HEK293T (cell line): ENCODE measurements around the gene MCF2L.

ENCODE experiments used
- CTCF ChIA-PET: fragments of 350-600 bp; formaldehyde crosslinking; extraction: SDS; loops from one replicate; lab custom pipeline; 2021; ENCODE audit warnings: antibody characterized with exemption, inconsistent platforms; lab: Yijun Ruan, JAX
- POLR2A ChIA-PET: fragments of 350-600 bp; formaldehyde crosslinking; extraction: SDS; loops from one replicate; lab custom pipeline; 2020; ENCODE audit warnings: antibody characterized with exemption, inconsistent platforms; lab: Yijun Ruan, JAX
- DNase-seq: peaks from one replicate; pipeline ENCODE4 v3.0.0; 2012; ENCODE audit warnings: mixed read lengths; ENCODE audit errors: extremely low spot score
- ARNT ChIP-seq: fragments of 450-650 bp; IDR thresholded peaks from 2 replicates; pipeline ENCODE4 v1.6.1; 2017; ENCODE audit warnings: mild to moderate bottlenecking
- BHLHE40 ChIP-seq: fragments of 450-650 bp; IDR thresholded peaks from 2 replicates; pipeline ENCODE4 v1.6.1; 2016; ENCODE audit warnings: mild to moderate bottlenecking, moderate library complexity, borderline replicate concordance
- CTBP1 ChIP-seq: fragments of 450-650 bp; IDR thresholded peaks from 2 replicates; pipeline ENCODE4 v1.6.1; 2016; ENCODE audit warnings: borderline replicate concordance
- ELF4 ChIP-seq: fragments of 450-650 bp; IDR thresholded peaks from 2 replicates; pipeline ENCODE4 v1.6.1; 2017; ENCODE audit warnings: antibody characterized with exemption
- FOXA1 ChIP-seq: fragments of 450-650 bp; IDR thresholded peaks from 2 replicates; pipeline ENCODE4 v1.6.1; 2016; ENCODE audit warnings: mild to moderate bottlenecking
- FOXK2 ChIP-seq: fragments of 450-650 bp; IDR thresholded peaks from 2 replicates; pipeline ENCODE4 v1.6.1; 2016; ENCODE audit warnings: mild to moderate bottlenecking
- FOXM1 ChIP-seq: fragments of 450-650 bp; IDR thresholded peaks from 2 replicates; pipeline ENCODE4 v1.6.1; 2017; ENCODE audit warnings: mild to moderate bottlenecking, borderline replicate concordance
- HDGF ChIP-seq: fragments of 450-650 bp; IDR thresholded peaks from 2 replicates; pipeline ENCODE4 v1.6.1; 2017; ENCODE audit warnings: antibody characterized with exemption, borderline replicate concordance
- L3MBTL2 ChIP-seq: fragments of 450-650 bp; conservative IDR thresholded peaks from 2 replicates; pipeline ENCODE4 v1.6.1; 2016; ENCODE audit warnings: mild to moderate bottlenecking
- LEF1 ChIP-seq: fragments of 450-650 bp; IDR thresholded peaks from 2 replicates; pipeline ENCODE4 v1.6.1; 2017; ENCODE audit warnings: mild to moderate bottlenecking, borderline replicate concordance
- NFRKB ChIP-seq: fragments of 450-650 bp; IDR thresholded peaks from 2 replicates; pipeline ENCODE4 v1.6.1; 2016; ENCODE audit warnings: mild to moderate bottlenecking, moderate library complexity
- PKNOX1 ChIP-seq: fragments of 450-650 bp; IDR thresholded peaks from 2 replicates; pipeline ENCODE4 v1.6.1; 2016
- SP1 ChIP-seq: fragments of 450-650 bp; IDR thresholded peaks from 2 replicates; pipeline ENCODE4 v1.6.1; 2017
- SUZ12 ChIP-seq: fragments of 450-650 bp; IDR thresholded peaks from 2 replicates; pipeline ENCODE4 v1.6.1; 2016; ENCODE audit warnings: mild to moderate bottlenecking
- TARDBP ChIP-seq: fragments of 450-650 bp; IDR thresholded peaks from 2 replicates; pipeline ENCODE4 v1.6.1; 2016
- ZNF384 ChIP-seq: fragments of 450-650 bp; IDR thresholded peaks from 2 replicates; pipeline ENCODE4 v1.6.1; 2016

Gene MCF2L

GRCh38 chr13:113094410-113094800, 125.4 kb downstream of the MCF2L start:
- CTCF ChIA-PET, result no interaction called here
- TF ChIP-seq L3MBTL2 (no peak), CTBP1 (no peak), LEF1 (no peak), SUZ12 (no peak), TARDBP (no peak), FOXM1 (no peak), FOXA1 (no peak), ARNT (no peak), PKNOX1 (no peak), ELF4 (no peak), ZNF384 (no peak), SP1 (no peak)
- POLR2A ChIA-PET, result no interaction called here
- DNase-seq, result no peak

- CTCF ChIA-PET, result no interaction called here
- DNase-seq, result no peak
- POLR2A ChIA-PET, result no interaction called here
- TF ChIP-seq SP1 (no peak), PKNOX1 (no peak), ELF4 (no peak), FOXA1 (no peak), ARNT (no peak), BHLHE40 (no peak)
Observed at GRCh38 chr13:113095146-113096051, 126.4 kb downstream of the MCF2L start.

- ChIA-PET POLR2A (no interaction called here), CTCF (no interaction called here)
- no peak for TF ChIP-seq TARDBP
- TF ChIP-seq ELF4, result no peak
- no peak for TF ChIP-seq CTBP1
- TF ChIP-seq ZNF384, result no peak
- no peak for TF ChIP-seq SP1
- no peak for DNase-seq
Observed at GRCh38 chr13:113096052-113096744, 127.2 kb downstream of the MCF2L start.

GRCh38 chr13:113096745-113097305, 127.8 kb downstream of the MCF2L start:
- POLR2A ChIA-PET, result no interaction called here
- CTCF ChIA-PET, result no interaction called here
- no peak for TF ChIP-seq SUZ12
- TF ChIP-seq FOXA1, result no peak
- TF ChIP-seq L3MBTL2, result no peak
- no peak for TF ChIP-seq PKNOX1
- TF ChIP-seq ELF4, result no peak
- TF ChIP-seq ARNT, result no peak
- no peak for TF ChIP-seq BHLHE40
- TF ChIP-seq HDGF, result no peak
- no peak for TF ChIP-seq NFRKB
- TF ChIP-seq LEF1, result no peak
- no peak for TF ChIP-seq CTBP1
- TF ChIP-seq TARDBP, result no peak
- no peak for TF ChIP-seq FOXK2
- TF ChIP-seq ZNF384, result no peak
- no peak for TF ChIP-seq SP1
- TF ChIP-seq FOXM1, result no peak
- no peak for DNase-seq

GRCh38 chr13:113097651-113098050, 128.6 kb downstream of the MCF2L start:
- CTCF ChIA-PET, result interaction anchor here (1.0 kb wide), 1 partner anchor 155 kb away, joined by 5 read pairs; no protein-coding TSS in a partner anchor
- POLR2A ChIA-PET, result no interaction called here
- no peak for TF ChIP-seq L3MBTL2
- TF ChIP-seq ARNT, result no peak
- TF ChIP-seq CTBP1, result no peak
- TF ChIP-seq FOXK2, result no peak
- TF ChIP-seq HDGF, result no peak
- TF ChIP-seq TARDBP, result no peak
- no peak for TF ChIP-seq ZNF384
- no peak for TF ChIP-seq SUZ12
- TF ChIP-seq FOXA1, result no peak
- no peak for TF ChIP-seq LEF1
- TF ChIP-seq FOXM1, result no peak
- no peak for TF ChIP-seq PKNOX1
- no peak for TF ChIP-seq ELF4
- no peak for DNase-seq
